GM19035 (cell line): Measurements from ENCODE around the gene SASH1.

Experiments used
- ATAC-seq: cut with Tn5 transposase; IDR thresholded peaks from one replicate; pipeline ENCODE4 v1.9.1; 2021; ENCODE audit not compliant: unreplicated experiment

SASH1 gene

GRCh38 chr6:148342350-148343046 lies at the start of gene SASH1:
TSS of gene SASH1 (plus strand) at chr6:148342838. CDS start at chr6:148343068, 230 bp downstream.
- ATAC-seq: peak; percentile 70

GRCh38 chr6:148293181-148293995 lies 49.2 kb upstream of the SASH1 start:
- ATAC-seq: no peak

GRCh38 chr6:148294059-148294458 lies 48.6 kb upstream of the SASH1 start:
- no peak for ATAC-seq

- no peak for ATAC-seq
These were observed 47.3 kb upstream of the SASH1 start for GRCh38 chr6:148295261-148295887.

GRCh38 chr6:148296771-148297170 lies 45.9 kb upstream of the SASH1 start:
- no peak for ATAC-seq

- no peak for ATAC-seq
These were observed 44.0 kb upstream of the SASH1 start for GRCh38 chr6:148298683-148299082.

GRCh38 chr6:148303616-148304015 lies 39.0 kb upstream of the SASH1 start:
- ATAC-seq: no peak

GRCh38 chr6:148304976-148305375 lies 37.7 kb upstream of the SASH1 start:
- ATAC-seq: no peak

- ATAC-seq: no peak
These were observed 36.4 kb upstream of the SASH1 start for GRCh38 chr6:148306286-148306685.

- ATAC-seq: no peak
These were observed 35.2 kb upstream of the SASH1 start for GRCh38 chr6:148307405-148307804.

- no peak for ATAC-seq
These were observed 33.3 kb upstream of the SASH1 start for GRCh38 chr6:148309301-148309700.

- ATAC-seq: no peak
These were observed 30.5 kb upstream of the SASH1 start for GRCh38 chr6:148311966-148312669.

- ATAC-seq: no peak
These were observed 29.1 kb upstream of the SASH1 start for GRCh38 chr6:148313488-148313887.

- ATAC-seq: no peak
These were observed 26.3 kb upstream of the SASH1 start for GRCh38 chr6:148316308-148316707.

GRCh38 chr6:148317051-148317450 lies 25.6 kb upstream of the SASH1 start:
- no peak for ATAC-seq

- ATAC-seq: no peak
These were observed 24.9 kb upstream of the SASH1 start for GRCh38 chr6:148317739-148318138.

- no peak for ATAC-seq
These were observed 19.9 kb upstream of the SASH1 start for GRCh38 chr6:148322704-148323103.

- no peak for ATAC-seq
These were observed 19.3 kb upstream of the SASH1 start for GRCh38 chr6:148323344-148323743.

- no peak for ATAC-seq
These were observed 18.2 kb upstream of the SASH1 start for GRCh38 chr6:148324297-148324985.

GRCh38 chr6:148325316-148326068 lies 17.1 kb upstream of the SASH1 start:
- no peak for ATAC-seq
